Fibroblast of lung (primary cell): ENCODE measurements around the gene IP6K3.

Experiments
- EZH2 ChIP-seq: IDR thresholded peaks from 2 replicates; pipeline ENCODE4 v1.5.1; 2012; ENCODE audit warnings: low read length, control low read depth, mild to moderate bottlenecking; ENCODE audit errors: missing control alignments
- TF ChIP-seq, protein P1 (sequence below), 2 donors: IDR thresholded peaks in 1 of 2; conservative IDR thresholded peaks in 1 of 2; 1 replicate in 1 of 2; 2 replicates in 1 of 2; pipeline ENCODE4 v1.5.1; 2011 to 2012; ENCODE audit warnings: low read length in 2 of 2, control low read depth in 1 of 2, inconsistent platforms in 1 of 2, low read depth in 1 of 2, mild to moderate bottlenecking in 1 of 2

- TF ChIP-seq, protein P1, sequence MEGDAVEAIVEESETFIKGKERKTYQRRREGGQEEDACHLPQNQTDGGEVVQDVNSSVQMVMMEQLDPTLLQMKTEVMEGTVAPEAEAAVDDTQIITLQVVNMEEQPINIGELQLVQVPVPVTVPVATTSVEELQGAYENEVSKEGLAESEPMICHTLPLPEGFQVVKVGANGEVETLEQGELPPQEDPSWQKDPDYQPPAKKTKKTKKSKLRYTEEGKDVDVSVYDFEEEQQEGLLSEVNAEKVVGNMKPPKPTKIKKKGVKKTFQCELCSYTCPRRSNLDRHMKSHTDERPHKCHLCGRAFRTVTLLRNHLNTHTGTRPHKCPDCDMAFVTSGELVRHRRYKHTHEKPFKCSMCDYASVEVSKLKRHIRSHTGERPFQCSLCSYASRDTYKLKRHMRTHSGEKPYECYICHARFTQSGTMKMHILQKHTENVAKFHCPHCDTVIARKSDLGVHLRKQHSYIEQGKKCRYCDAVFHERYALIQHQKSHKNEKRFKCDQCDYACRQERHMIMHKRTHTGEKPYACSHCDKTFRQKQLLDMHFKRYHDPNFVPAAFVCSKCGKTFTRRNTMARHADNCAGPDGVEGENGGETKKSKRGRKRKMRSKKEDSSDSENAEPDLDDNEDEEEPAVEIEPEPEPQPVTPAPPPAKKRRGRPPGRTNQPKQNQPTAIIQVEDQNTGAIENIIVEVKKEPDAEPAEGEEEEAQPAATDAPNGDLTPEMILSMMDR (conservative IDR thresholded peaks at IDR 0.05 in 1 of 2, IDR thresholded peaks at IDR 0.05 in 1 of 2; ENCODE audit: low read depth in 1 of 2, low read length in 2 of 2): no peak
- no peak for TF ChIP-seq EZH2
Measured at GRCh38 chr6:33770833-33771145, 24.1 kb upstream of the IP6K3 start.
